Neural crest cell (in vitro differentiated cells): ENCODE results near the gene PHPT1. TPM values are rescaled to one million over a fixed set of nuclear protein-coding genes. Genes with fewer than 3 reads are reported as not detected.

Experiments used
- DNase-seq: peaks from one replicate; pipeline ENCODE4 v3.0.0; 2021; ENCODE audit warnings: low read depth, mixed read lengths, low spot score
- H3K27ac Mint-ChIP-seq: one replicate; pipeline ENCODE4 v1.8.0; 2021; ENCODE audit warnings: mild to moderate bottlenecking, mixed read lengths; ENCODE audit not compliant: unreplicated experiment
- H3K27me3 Mint-ChIP-seq: 2 replicates; pipeline ENCODE4 v1.8.0; 2021; ENCODE audit warnings: low read depth, mild to moderate bottlenecking, mixed read lengths
- H3K36me3 Mint-ChIP-seq: 2 replicates; pipeline ENCODE4 v1.8.0; 2021; ENCODE audit warnings: low read depth, mild to moderate bottlenecking, mixed read lengths
- H3K4me1 Mint-ChIP-seq: 2 replicates; pipeline ENCODE4 v1.8.0; 2021; ENCODE audit warnings: mixed read lengths
- H3K4me3 Mint-ChIP-seq: one replicate; pipeline ENCODE4 v1.8.0; 2021; ENCODE audit warnings: mild to moderate bottlenecking, mixed read lengths
- H3K9me3 Mint-ChIP-seq: 2 replicates; pipeline ENCODE4 v1.8.0; 2021; ENCODE audit warnings: mixed read lengths
- microRNA-seq: library from miRNA; unstranded; fragments of <30 nt; microRNA quantifications from one replicate; pipeline ENCODE4, GENCODE V29; 2020
- total RNA-seq: library from RNA; stranded (reverse); gene quantifications from 2 replicates; pipeline ENCODE4 v1.2.1, GENCODE V29; 2021
- TF ChIP-seq, protein P1 (sequence below): fragments of 200-600 bp; sonication (generic); conservative IDR thresholded peaks from 2 replicates; pipeline ENCODE4 v1.5.0; 2021; ENCODE audit warnings: antibody characterized with exemption, mild to moderate bottlenecking

PHPT1 gene
- total RNA-seq, 1 donor from 2014 or later = 175 TPM

DNA sequence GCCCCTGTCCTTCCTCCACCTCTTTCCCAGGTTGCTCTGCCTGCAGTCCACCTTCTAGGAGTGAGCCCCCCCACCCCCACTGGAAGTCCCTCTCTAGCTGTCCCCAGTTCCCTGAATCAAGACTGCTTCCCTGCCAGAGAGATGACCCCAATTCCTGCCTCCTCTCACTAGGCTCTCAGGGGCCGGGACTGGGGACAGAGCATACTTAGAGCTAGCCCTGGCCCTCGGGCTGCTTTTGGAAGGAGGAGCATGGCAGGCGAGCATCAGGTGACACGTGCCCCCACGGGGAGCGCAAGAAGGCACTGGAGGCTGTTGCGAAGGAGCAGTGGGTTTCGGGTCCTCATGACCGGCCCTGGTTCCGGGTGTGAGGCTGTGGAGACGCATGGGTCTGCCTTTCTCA, 46.8 kb downstream of the PHPT1 start:
- Mint-ChIP-seq H3K27ac (no peak overlapping the region), H3K4me3 (no peak overlapping the region), H3K9me3 (no peaks in the 10 kb centered on the region)

DNA sequence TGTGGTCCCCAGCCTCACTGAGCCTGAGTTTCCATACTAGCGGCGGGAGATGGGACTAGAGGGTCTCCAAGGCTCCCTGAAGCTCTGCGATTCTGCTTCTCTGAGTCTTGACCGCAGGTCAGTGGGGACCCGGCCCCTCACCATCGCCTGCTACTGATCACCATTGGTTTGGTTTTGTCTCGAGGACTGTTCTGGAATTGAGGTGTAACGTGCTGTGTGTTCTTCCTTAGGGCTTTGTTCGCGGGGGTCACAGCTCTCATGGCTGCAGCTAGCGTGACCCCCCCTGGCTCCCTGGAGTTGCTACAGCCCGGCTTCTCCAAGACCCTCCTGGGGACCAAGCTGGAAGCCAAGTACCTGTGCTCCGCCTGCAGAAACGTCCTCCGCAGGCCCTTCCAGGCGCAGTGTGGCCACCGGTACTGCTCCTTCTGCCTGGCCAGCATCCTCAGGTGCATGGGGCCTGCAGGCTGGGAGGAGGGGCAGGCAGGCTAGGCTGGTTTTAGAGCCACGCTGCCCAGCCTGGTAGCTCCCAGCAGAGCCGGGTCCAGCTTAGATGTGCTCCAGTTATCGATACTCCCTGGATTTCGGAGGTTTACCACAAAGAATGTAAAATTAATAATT, 49.4 kb downstream of the PHPT1 start:
- H3K27me3 Mint-ChIP-seq = no peaks in the 10 kb centered on the region
- no peak for DNase-seq
- TF ChIP-seq, protein P1, sequence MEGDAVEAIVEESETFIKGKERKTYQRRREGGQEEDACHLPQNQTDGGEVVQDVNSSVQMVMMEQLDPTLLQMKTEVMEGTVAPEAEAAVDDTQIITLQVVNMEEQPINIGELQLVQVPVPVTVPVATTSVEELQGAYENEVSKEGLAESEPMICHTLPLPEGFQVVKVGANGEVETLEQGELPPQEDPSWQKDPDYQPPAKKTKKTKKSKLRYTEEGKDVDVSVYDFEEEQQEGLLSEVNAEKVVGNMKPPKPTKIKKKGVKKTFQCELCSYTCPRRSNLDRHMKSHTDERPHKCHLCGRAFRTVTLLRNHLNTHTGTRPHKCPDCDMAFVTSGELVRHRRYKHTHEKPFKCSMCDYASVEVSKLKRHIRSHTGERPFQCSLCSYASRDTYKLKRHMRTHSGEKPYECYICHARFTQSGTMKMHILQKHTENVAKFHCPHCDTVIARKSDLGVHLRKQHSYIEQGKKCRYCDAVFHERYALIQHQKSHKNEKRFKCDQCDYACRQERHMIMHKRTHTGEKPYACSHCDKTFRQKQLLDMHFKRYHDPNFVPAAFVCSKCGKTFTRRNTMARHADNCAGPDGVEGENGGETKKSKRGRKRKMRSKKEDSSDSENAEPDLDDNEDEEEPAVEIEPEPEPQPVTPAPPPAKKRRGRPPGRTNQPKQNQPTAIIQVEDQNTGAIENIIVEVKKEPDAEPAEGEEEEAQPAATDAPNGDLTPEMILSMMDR = no peak
- H3K4me1 Mint-ChIP-seq = no peaks in the 10 kb centered on the region
- H3K36me3 Mint-ChIP-seq = no peaks in the 10 kb centered on the region
- H3K9me3 Mint-ChIP-seq = no peaks in the 10 kb centered on the region
- H3K4me3 Mint-ChIP-seq = no peak overlapping the region
- H3K27ac Mint-ChIP-seq = no peak overlapping the region

More for the DNA sequence above, 46.8 kb downstream of the PHPT1 start:
- no peaks in the 10 kb centered on the region for H3K27me3 Mint-ChIP-seq
- no peaks in the 10 kb centered on the region for H3K4me1 Mint-ChIP-seq
- H3K36me3 Mint-ChIP-seq = no peaks in the 10 kb centered on the region
- TF ChIP-seq, protein P1 = no peak
- DNase-seq = no peak

DNA sequence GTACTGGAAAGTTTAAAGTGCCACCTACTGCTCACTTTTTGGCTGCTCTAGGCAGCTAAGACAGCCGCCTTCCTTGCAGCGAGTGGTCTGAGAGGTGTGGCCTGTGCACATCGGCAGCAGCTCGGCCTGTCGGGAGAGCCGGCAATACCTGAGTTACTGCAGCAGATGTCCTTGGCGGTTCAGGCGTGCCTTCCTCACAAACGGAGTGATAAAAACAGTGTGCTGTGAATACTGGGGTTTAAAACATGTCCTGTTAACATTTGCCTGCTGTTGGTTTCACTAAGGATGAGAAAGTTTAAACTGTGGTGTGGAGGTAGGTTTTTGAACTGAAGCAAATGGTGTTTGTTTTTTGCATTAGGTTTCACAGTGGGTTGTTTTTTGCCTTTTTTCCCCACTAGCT, 50.0 kb downstream of the PHPT1 start:
- H3K27ac Mint-ChIP-seq = no peak overlapping the region
- no peaks in the 10 kb centered on the region for H3K9me3 Mint-ChIP-seq
- TF ChIP-seq, protein P1 = no peak
- H3K36me3 Mint-ChIP-seq = no peaks in the 10 kb centered on the region
- no peak overlapping the region for H3K4me3 Mint-ChIP-seq
- H3K27me3 Mint-ChIP-seq = no peaks in the 10 kb centered on the region
- no peak for DNase-seq
- H3K4me1 Mint-ChIP-seq = no peaks in the 10 kb centered on the region

DNA sequence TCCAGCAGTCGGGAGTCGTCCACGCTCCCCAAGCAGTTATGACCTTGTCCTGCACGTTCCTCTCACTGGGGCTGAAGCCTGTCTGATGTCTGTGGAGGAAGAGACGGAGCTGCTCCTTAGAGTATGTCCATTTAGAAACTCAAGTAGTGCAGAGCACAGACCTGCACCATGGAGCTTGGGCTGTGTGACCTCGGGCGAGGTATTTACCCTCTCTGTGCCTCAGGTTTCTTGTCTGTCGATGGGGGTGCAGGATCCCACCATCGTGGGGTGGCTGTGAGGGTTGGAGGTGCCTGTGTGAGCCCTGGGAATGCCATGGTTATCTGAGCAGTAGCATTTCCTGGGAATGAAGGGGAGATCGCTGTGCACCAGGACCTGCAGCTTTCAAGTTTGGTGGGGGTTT, 51.3 kb downstream of the PHPT1 start:
- Mint-ChIP-seq H3K9me3 (no peaks in the 10 kb centered on the region), H3K27ac (no peak overlapping the region), H3K4me1 (no peaks in the 10 kb centered on the region), H3K36me3 (no peaks in the 10 kb centered on the region), H3K27me3 (no peaks in the 10 kb centered on the region), H3K4me3 (no peak overlapping the region)
- no peak for DNase-seq
- TF ChIP-seq, protein P1 = no peak

Small RNAs within 50 kb of the gene (microRNA-seq; reads per million reads assigned to microRNA genes)
- gene MIR4292 = not detected
- 3.6 reads per million for gene MIR4479

Other genes starting within 250 kb of the PHPT1 start
- gene EGFL7, start 186.5 kb upstream of the PHPT1 start, total RNA-seq = 14.1 and 16.8 TPM in 2 replicates
- gene AGPAT2, start 162.0 kb upstream of the PHPT1 start, total RNA-seq = 18.4 and 19.0 TPM in 2 replicates
- 46.3 and 49.2 TPM in 2 replicates for gene DIPK1B, start 136.8 kb upstream of the PHPT1 start, total RNA-seq
- gene LCN10, start 106.5 kb upstream of the PHPT1 start, total RNA-seq = not detected in 2 replicates
- gene LCN6, start 100.9 kb upstream of the PHPT1 start, total RNA-seq = not detected in 2 replicates
- gene LCN8, start 91.2 kb upstream of the PHPT1 start, total RNA-seq = not detected in 2 replicates
- not detected in 2 replicates for gene LCN15, start 84.9 kb upstream of the PHPT1 start, total RNA-seq
- gene TMEM141, start 58.1 kb upstream of the PHPT1 start, total RNA-seq = 27.8 and 31.0 TPM in 2 replicates
- gene CCDC183, start 53.1 kb upstream of the PHPT1 start, total RNA-seq = 0.93 and 1.4 TPM in 2 replicates
- 191 and 198 TPM in 2 replicates for gene RABL6, start 41.5 kb upstream of the PHPT1 start, total RNA-seq
- gene AJM1, start 6.9 kb upstream of the PHPT1 start, total RNA-seq = 2.8 and 3.3 TPM in 2 replicates
- gene MAMDC4, start 2.9 kb downstream of the PHPT1 start, total RNA-seq = 19.3 and 20.6 TPM in 2 replicates
- gene EDF1, start 16.9 kb downstream of the PHPT1 start, total RNA-seq = 338 and 339 TPM in 2 replicates
- gene TRAF2, start 37.1 kb downstream of the PHPT1 start, total RNA-seq = 30.1 and 34.4 TPM in 2 replicates
- 81.2 and 83.9 TPM in 2 replicates for gene FBXW5, start 95.3 kb downstream of the PHPT1 start, total RNA-seq
- gene C8G, start 95.8 kb downstream of the PHPT1 start, total RNA-seq = 0.59 and 0.98 TPM in 2 replicates
- gene LCN12, start 102.9 kb downstream of the PHPT1 start, total RNA-seq = 0.50 and 1.1 TPM in 2 replicates
- gene PTGDS, start 128.1 kb downstream of the PHPT1 start, total RNA-seq = not detected in 2 replicates
- not detected in 2 replicates for gene LCNL1, start 133.6 kb downstream of the PHPT1 start, total RNA-seq
- 82.6 and 84.9 TPM in 2 replicates for gene PAXX, start 143.0 kb downstream of the PHPT1 start, total RNA-seq
- not detected in 2 replicates for gene CLIC3, start 147.2 kb downstream of the PHPT1 start, total RNA-seq
- 31.7 and 37.1 TPM in 2 replicates for gene ABCA2, start 178.8 kb downstream of the PHPT1 start, total RNA-seq
- 0.14 TPM in 1 of 2 replicates, not detected in the other for gene FUT7, start 182.7 kb downstream of the PHPT1 start, total RNA-seq
- 54.7 and 61.1 TPM in 2 replicates for gene NPDC1, start 196.8 kb downstream of the PHPT1 start, total RNA-seq
- not detected in 2 replicates for gene ENTPD2, start 204.7 kb downstream of the PHPT1 start, total RNA-seq
- gene SAPCD2, start 221.1 kb downstream of the PHPT1 start, total RNA-seq = 29.8 and 31.1 TPM in 2 replicates
- gene UAP1L1, start 228.1 kb downstream of the PHPT1 start, total RNA-seq = 2.6 and 2.9 TPM in 2 replicates
- 50.4 and 54.0 TPM in 2 replicates for gene MAN1B1, start 237.6 kb downstream of the PHPT1 start, total RNA-seq